ENCODE measurements around the gene PDZD7. TPM values are rescaled to one million over a fixed set of nuclear protein-coding genes. Genes with fewer than 3 reads are reported as not detected.

The PDZD7 gene
- total and polyA plus RNA-seq, 9 of the 15 experiments (the other 6 are each of a cell fraction or from before 2014, with no cell fraction given), result 0.04 to 0.24 (median 0.08) TPM; not detected in 3

- 31% methylated on average over 4 of the region's 4 CpGs for WGBS (ENCODE audit: insufficient coverage, low coverage, missing lambda C conversion rate)
- Histone ChIP-seq H2AFZ (ENCODE audit: low read depth, low read length) (peak overlapping the region; percentile 86), H3K4me3 (no peak overlapping the region), H3K27ac (ENCODE audit: extremely low read depth, low read depth, low read length) (peak overlapping the region; percentile 80), H3K79me2 (ENCODE audit: control insufficient read depth, insufficient read depth, low read length) (no peaks in the 10 kb centered on the region), H3K9ac (ENCODE audit: insufficient read depth in 1 of 2, low read depth in 2 of 2, low read length in 2 of 2) (peak overlapping the region; percentile 78 to 95; a peak in 2 of 4 replicates), H3K9me3 (replicated peaks; ENCODE audit: control insufficient read depth, insufficient read depth, low read depth, low read length) (no peaks in the 10 kb centered on the region), H4K20me1 (replicated peaks; ENCODE audit: control insufficient read depth, insufficient read depth, low read length) (no peaks in the 10 kb centered on the region), H3K4me2 (ENCODE audit: insufficient read depth, low read length) (peak overlapping the region; percentile 87), H3K27me3 (ENCODE audit: control insufficient read depth in 2 of 2, insufficient read depth in 2 of 2, low read length in 2 of 2) (no peaks in the 10 kb centered on the region), H3K4me1 (replicated peaks in 1 of 2; ENCODE audit: control insufficient read depth in 2 of 2, insufficient read depth in 2 of 2, low read length in 2 of 2) (peaks cover 13 to 17% of the 10 kb centered on the region in 2 experiments), H3K9me1 (ENCODE audit: control insufficient read depth, insufficient read depth, low read length) (no peaks in the 10 kb centered on the region), H3K36me3 (ENCODE audit: control insufficient read depth, insufficient read depth, low read length) (no peaks in the 10 kb centered on the region)
- in situ Hi-C loops (cut with MboI) (no loop called here), intact Hi-C loops (cut with micrococcal nuclease) (loop anchor here (2.0 to 5.0 kb wide), 2 partner anchors 25 to 100 kb away; no protein-coding TSS in a partner anchor)
- FAIRE-seq (no peak), DNase-seq (ENCODE audit: extremely low read depth in 1 of 4, low spot score in 3 of 4) (no peak), ATAC-seq (no peak)
- POLR2A ChIA-PET, result interaction anchor here (1.0 to 1.6 kb wide), 3 partner anchors 10 to 19 kb away, joined by 4 to 13 read pairs (median 5); partner anchors contain the start of genes KAZALD1, PDZD7 and SFXN3
- CTCF ChIA-PET (ENCODE audit: low intra/inter-chr PET ratio), result interaction anchor here (0.9 to 3.7 kb wide), 4 partner anchors 18 to 101 kb away, joined by 3 to 37 read pairs (median 10); no protein-coding TSS in a partner anchor
- no TSS peak for BruUV-seq (replicated peaks)
- TF ChIP-seq JUND (IDR thresholded peaks at IDR 0.05; ENCODE audit: borderline replicate concordance, low read depth, low read length), result no peak
- no peak for TF ChIP-seq JUND (tag; IDR thresholded peaks at IDR 0.05; ENCODE audit: borderline replicate concordance, low read depth, low read length)
- TF ChIP-seq C11orf30 (IDR thresholded peaks at IDR 0.05; ENCODE audit: low read depth), result peak; percentile 50; the same call in 1 of the 2 replicates
- peak; percentile 58; the same call in 1 of the 2 replicates for TF ChIP-seq ZNF316 (IDR thresholded peaks at IDR 0.05)
- 0 out of 2 replicates have a peak, but pooled peaks have one; percentile 8 for TF ChIP-seq MAFF (IDR thresholded peaks at IDR 0.05; ENCODE audit: low read length)
These were observed 11.2 kb upstream of the PDZD7 start for GRCh38 chr10:101042118-101042517.
